H1 (cell line): ENCODE results near the gene CNOT10. TPM values are rescaled to one million over a fixed set of nuclear protein-coding genes. Genes with fewer than 3 reads are reported as not detected.

Source experiments
- KDM1A ChIP-seq: fragments of 200-600, 300-600 bp; sonication (generic); IDR thresholded peaks from 2 replicates; pipeline ENCODE4 v1.7.1; 2016; ENCODE audit warnings: mild to moderate bottlenecking, low read length, borderline replicate concordance
- polyA plus RNA-seq, 7 experiments: library from polyadenylated mRNA; depleted of rRNA in 3 of 7; stranded (reverse) in 5 of 7; unstranded in 2 of 7; fragments of >200 nt in 5 of 7; fragments of 200-250 nt in 2 of 7; gene quantifications; 1 replicate in 5 of 7; 2 replicates in 1 of 7; 4 replicates in 1 of 7; pipeline versions ENCODE4 v1.2.1 to v1.2.3, GENCODE V29; 2011 to 2013; ENCODE audit warnings: missing spikeins in 2 of 7, mixed read lengths in 2 of 7
- total RNA-seq: library from RNA; stranded (reverse); fragmentation: NEBNext Ultra II Directional; extraction: Animal tissue kit (Norgen Biotek cat#: 25700); gene quantifications from 2 replicates; pipeline ENCODE4 v1.2.1, GENCODE V29; 2021

CNOT10 gene
- total and polyA plus RNA-seq, 2 of the 8 experiments (the other 6 are each of a cell fraction or from before 2014, with no cell fraction given), result 39.9 to 55.9 TPM

GRCh38 chr3:32719335-32719734, 34.3 kb downstream of the CNOT10 start (continued):
- no peak for TF ChIP-seq KDM1A
